Urothelium cell line (cell line): Measurements from ENCODE around the gene ARHGEF9.

ENCODE experiments used
- DNase-seq: peaks from one replicate; pipeline ENCODE4 v3.0.0; 2011; ENCODE audit warnings: low spot score, mixed read lengths
- FAIRE-seq: peaks from 2 replicates; lab custom pipeline; 2011; peaks lifted over from hg19 to GRCh38; lab: Jason Lieb, UNC

The ARHGEF9 gene

GRCh38 chrX:63747331-63747730 is 37.7 kb downstream of the ARHGEF9 start:
- DNase-seq (no peak), FAIRE-seq (no peak)

GRCh38 chrX:63746715-63747114 is 38.3 kb downstream of the ARHGEF9 start:
- no peak for DNase-seq
- no peak for FAIRE-seq

- FAIRE-seq (no peak), DNase-seq (no peak)
Measured at GRCh38 chrX:63746278-63746677, 38.7 kb downstream of the ARHGEF9 start.

- FAIRE-seq = no peak
- no peak for DNase-seq
Measured at GRCh38 chrX:63744850-63745394, 40.1 kb downstream of the ARHGEF9 start.

GRCh38 chrX:63743596-63743995 is 41.4 kb downstream of the ARHGEF9 start:
- DNase-seq (no peak), FAIRE-seq (no peak)

- DNase-seq = no peak
- FAIRE-seq = no peak
Measured at GRCh38 chrX:63740382-63740781, 44.6 kb downstream of the ARHGEF9 start.

- FAIRE-seq = no peak
Measured at GRCh38 chrX:63739885-63740284, 45.1 kb downstream of the ARHGEF9 start.

GRCh38 chrX:63738696-63739095 is 46.3 kb downstream of the ARHGEF9 start:
- FAIRE-seq = no peak

More at GRCh38 chrX:63739885-63740284, 45.1 kb downstream of the ARHGEF9 start:
- no peak for DNase-seq

GRCh38 chrX:63737131-63737921 is 47.7 kb downstream of the ARHGEF9 start:
- no peak for DNase-seq
- no peak for FAIRE-seq

More at GRCh38 chrX:63738696-63739095, 46.3 kb downstream of the ARHGEF9 start:
- DNase-seq = no peak

GRCh38 chrX:63735882-63736281 is 49.1 kb downstream of the ARHGEF9 start:
- no peak for DNase-seq
- no peak for FAIRE-seq

- FAIRE-seq = no peak
- no peak for DNase-seq
Measured at GRCh38 chrX:63720293-63720692, 64.7 kb downstream of the ARHGEF9 start.

- DNase-seq (no peak), FAIRE-seq (no peak)
Measured at GRCh38 chrX:63719633-63720032, 65.4 kb downstream of the ARHGEF9 start.

GRCh38 chrX:63718010-63718694 is 66.9 kb downstream of the ARHGEF9 start:
- no peak for DNase-seq
- no peak for FAIRE-seq

GRCh38 chrX:63713526-63713925 is 71.5 kb downstream of the ARHGEF9 start:
- DNase-seq (no peak), FAIRE-seq (no peak)

GRCh38 chrX:63708801-63709200 is 76.2 kb downstream of the ARHGEF9 start:
- FAIRE-seq (no peak), DNase-seq (no peak)

GRCh38 chrX:63702556-63702955 is 82.5 kb downstream of the ARHGEF9 start:
- DNase-seq (no peak), FAIRE-seq (no peak)

- FAIRE-seq (no peak), DNase-seq (peak; percentile 33)
Measured at GRCh38 chrX:63686878-63687714, 97.9 kb downstream of the ARHGEF9 start.

GRCh38 chrX:63680423-63680822 is 104.6 kb downstream of the ARHGEF9 start:
- FAIRE-seq = no peak
- no peak for DNase-seq

GRCh38 chrX:63679432-63679831 is 105.6 kb downstream of the ARHGEF9 start:
- DNase-seq (no peak), FAIRE-seq (no peak)

- no peak for DNase-seq
- no peak for FAIRE-seq
Measured at GRCh38 chrX:63675716-63676115, 109.3 kb downstream of the ARHGEF9 start.

- DNase-seq (no peak), FAIRE-seq (no peak)
Measured at GRCh38 chrX:63673896-63674295, 111.1 kb downstream of the ARHGEF9 start.
